Liver (tissue), 9 donors: Measurements from ENCODE around the gene ZC3H8. TPM values are rescaled to one million over a fixed set of nuclear protein-coding genes. Genes with fewer than 3 reads are reported as not detected.

Experiments
- DNase-seq: peaks from one replicate; pipeline ENCODE4 v3.0.0-alpha.2; 2017; ENCODE audit warnings: low spot score
- H3K27ac ChIP-seq, 2 donors: one replicate each; pipeline ENCODE4 v1.7.0; 2013; ENCODE audit warnings: inconsistent platforms in 2 of 2, low read length in 2 of 2, control low read depth in 1 of 2, low read depth in 1 of 2, mild to moderate bottlenecking in 1 of 2
- H3K27me3 ChIP-seq, 4 donors: one replicate each; pipeline versions ENCODE4 v1.6.1 to v1.7.0; 2013; ENCODE audit warnings: low read length in 3 of 4, inconsistent platforms in 1 of 4, mild to moderate bottlenecking in 1 of 4, moderate library complexity in 1 of 4; ENCODE audit not compliant: control insufficient read depth in 4 of 4, insufficient read depth in 4 of 4
- H3K36me3 ChIP-seq, 4 donors: one replicate each; pipeline versions ENCODE4 v1.6.1 to v1.7.0; 2013; ENCODE audit warnings: low read length in 3 of 4, mild to moderate bottlenecking in 3 of 4, low read depth in 1 of 4, moderate library complexity in 1 of 4; ENCODE audit not compliant: control insufficient read depth in 4 of 4, insufficient read depth in 3 of 4
- H3K4me1 ChIP-seq, 4 donors: one replicate each; pipeline versions ENCODE4 v1.6.1 to v1.7.0; 2013; ENCODE audit warnings: low read length in 3 of 4, mild to moderate bottlenecking in 3 of 4, moderate library complexity in 1 of 4; ENCODE audit not compliant: control insufficient read depth in 4 of 4, insufficient read depth in 4 of 4
- H3K4me3 ChIP-seq, 3 donors: one replicate each; pipeline versions ENCODE4 v1.6.1 to v1.7.0; 2013; ENCODE audit warnings: low read length in 3 of 3, control low read depth in 1 of 3, low read depth in 1 of 3, mild to moderate bottlenecking in 1 of 3
- H3K9ac ChIP-seq, 2 donors: one replicate each; pipeline ENCODE4 v1.7.0; 2013; ENCODE audit warnings: low read length in 2 of 2, mild to moderate bottlenecking in 2 of 2, moderate library complexity in 2 of 2, control low read depth in 1 of 2, low read depth in 1 of 2
- H3K9me3 ChIP-seq, 4 donors: one replicate each; pipeline versions ENCODE4 v1.6.1 to v1.7.0; 2013; ENCODE audit warnings: low read length in 3 of 4; ENCODE audit not compliant: control insufficient read depth in 4 of 4
- EGR1 ChIP-seq, 2 donors: IDR thresholded peaks; 2 replicates each; pipeline ENCODE4 v1.6.1; 2016 to 2018; ENCODE audit warnings: antibody characterized with exemption in 2 of 2, low read depth in 2 of 2
- FOXA2 ChIP-seq: IDR thresholded peaks from 2 replicates; pipeline ENCODE4 v1.6.1; 2016; ENCODE audit warnings: antibody characterized with exemption
- GABPA ChIP-seq, 2 donors: IDR thresholded peaks in 1 of 2; conservative IDR thresholded peaks in 1 of 2; 2 replicates each; pipeline ENCODE4 v1.6.1; 2016; ENCODE audit warnings: antibody characterized with exemption in 2 of 2, mild to moderate bottlenecking in 1 of 2, moderate library complexity in 1 of 2
- HNF4A ChIP-seq, 2 donors: conservative IDR thresholded peaks; 2 replicates each; pipeline ENCODE4 v1.6.1; 2016; ENCODE audit warnings: antibody characterized with exemption in 2 of 2, mild to moderate bottlenecking in 2 of 2
- HNF4G ChIP-seq: IDR thresholded peaks from 2 replicates; pipeline ENCODE4 v1.6.1; 2016; ENCODE audit warnings: antibody characterized with exemption
- JUND ChIP-seq, 2 donors: IDR thresholded peaks; 2 replicates each; pipeline ENCODE4 v1.6.1; 2016; ENCODE audit warnings: antibody characterized with exemption in 2 of 2
- NR2F2 ChIP-seq: IDR thresholded peaks from 2 replicates; pipeline ENCODE4 v1.6.1; 2016; ENCODE audit warnings: antibody characterized with exemption
- RAD21 ChIP-seq, 2 donors: IDR thresholded peaks; 2 replicates each; pipeline ENCODE4 v1.6.1; 2016; ENCODE audit warnings: antibody characterized with exemption in 2 of 2, mild to moderate bottlenecking in 2 of 2
- REST ChIP-seq: IDR thresholded peaks from 2 replicates; pipeline ENCODE4 v1.6.1; 2016; ENCODE audit warnings: antibody characterized with exemption, mild to moderate bottlenecking
- RXRA ChIP-seq, 2 donors: IDR thresholded peaks; 2 replicates each; pipeline ENCODE4 v1.6.1; 2017 to 2018; ENCODE audit warnings: antibody characterized with exemption in 2 of 2, mild to moderate bottlenecking in 1 of 2
- TAF1 ChIP-seq: conservative IDR thresholded peaks from 2 replicates; pipeline ENCODE4 v1.6.1; 2016; ENCODE audit warnings: antibody characterized with exemption, mild to moderate bottlenecking
- YY1 ChIP-seq: IDR thresholded peaks from 2 replicates; pipeline ENCODE4 v1.6.1; 2016; ENCODE audit warnings: antibody characterized with exemption, mild to moderate bottlenecking
- ZBTB33 ChIP-seq: IDR thresholded peaks from 2 replicates; pipeline ENCODE4 v1.6.1; 2016; ENCODE audit warnings: antibody characterized with exemption
- WGBS: extraction: QIAGEN DNeasy Blood & Tissue Kit; methylation state at CpG from one replicate; pipeline ENCODE4 v1.1.7; 2013; 5-methylcytosine and 5-hydroxymethylcytosine counted together
- polyA plus RNA-seq, 2 donors: library from polyadenylated mRNA; stranded (reverse) in 1 of 2; unstranded in 1 of 2; fragments of 200-250 nt in 1 of 2; fragments of >200 nt in 1 of 2; fragmentation: Nextera tagmentation in 1 of 2; extraction: Ambion mirVana in 1 of 2; gene quantifications; one replicate each; pipeline versions ENCODE4 v1.2.1 to v1.2.3, GENCODE V29; 2013 to 2015
- total RNA-seq, 2 donors: library from RNA; depleted of rRNA; stranded (reverse); fragments of >200 nt; gene quantifications; one replicate each; pipeline ENCODE4 v1.2.3, GENCODE V29; 2014
- TF ChIP-seq, protein P1 (sequence below): IDR thresholded peaks from 2 replicates; pipeline ENCODE4 v1.6.1; 2016; ENCODE audit warnings: antibody characterized with exemption
- TF ChIP-seq, protein P2 (sequence below): IDR thresholded peaks from 2 replicates; pipeline ENCODE4 v1.6.1; 2016; ENCODE audit warnings: antibody characterized with exemption
- donor health status: healthy.
- donor health status: healthy.
- donor health status: healthy.
- donor health status: healthy.
- donor health status: healthy.

Gene ZC3H8
- total and polyA plus RNA-seq, 4 donors = 2.4 to 8.9 (median 6.5) TPM

GRCh38 chr2:112189001-112189556 lies 65.8 kb downstream of the ZC3H8 start:
- Histone ChIP-seq H3K4me1 (no peaks in the 10 kb centered on the region), H3K9ac (no peak overlapping the region), H3K27ac (no peak overlapping the region), H3K4me3 (no peak overlapping the region), H3K27me3 (no peaks in the 10 kb centered on the region), H3K36me3 (no peaks in the 10 kb centered on the region), H3K9me3 (no peaks in the 10 kb centered on the region)
- WGBS = 97% methylated on average over 3 of the region's 3 CpGs
- TF ChIP-seq, protein P1, sequence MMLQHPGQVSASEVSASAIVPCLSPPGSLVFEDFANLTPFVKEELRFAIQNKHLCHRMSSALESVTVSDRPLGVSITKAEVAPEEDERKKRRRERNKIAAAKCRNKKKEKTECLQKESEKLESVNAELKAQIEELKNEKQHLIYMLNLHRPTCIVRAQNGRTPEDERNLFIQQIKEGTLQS = no peak
- TF ChIP-seq RXRA (IDR thresholded peaks at IDR 0.05) (no peak), NR2F2 (no peak), ZBTB33 (no peak), YY1 (no peak), HNF4A (conservative IDR thresholded peaks at IDR 0.05) (no peak), FOXA2 (no peak), EGR1 (IDR thresholded peaks at IDR 0.05; ENCODE audit: low read depth in 2 of 2) (no peak), HNF4G (no peak), RAD21 (IDR thresholded peaks at IDR 0.05) (no peak), REST (no peak), TAF1 (no peak), JUND (IDR thresholded peaks at IDR 0.05) (no peak)
- TF ChIP-seq, protein P2, sequence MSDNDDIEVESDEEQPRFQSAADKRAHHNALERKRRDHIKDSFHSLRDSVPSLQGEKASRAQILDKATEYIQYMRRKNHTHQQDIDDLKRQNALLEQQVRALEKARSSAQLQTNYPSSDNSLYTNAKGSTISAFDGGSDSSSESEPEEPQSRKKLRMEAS = no peak
- no peak for DNase-seq

DNA sequence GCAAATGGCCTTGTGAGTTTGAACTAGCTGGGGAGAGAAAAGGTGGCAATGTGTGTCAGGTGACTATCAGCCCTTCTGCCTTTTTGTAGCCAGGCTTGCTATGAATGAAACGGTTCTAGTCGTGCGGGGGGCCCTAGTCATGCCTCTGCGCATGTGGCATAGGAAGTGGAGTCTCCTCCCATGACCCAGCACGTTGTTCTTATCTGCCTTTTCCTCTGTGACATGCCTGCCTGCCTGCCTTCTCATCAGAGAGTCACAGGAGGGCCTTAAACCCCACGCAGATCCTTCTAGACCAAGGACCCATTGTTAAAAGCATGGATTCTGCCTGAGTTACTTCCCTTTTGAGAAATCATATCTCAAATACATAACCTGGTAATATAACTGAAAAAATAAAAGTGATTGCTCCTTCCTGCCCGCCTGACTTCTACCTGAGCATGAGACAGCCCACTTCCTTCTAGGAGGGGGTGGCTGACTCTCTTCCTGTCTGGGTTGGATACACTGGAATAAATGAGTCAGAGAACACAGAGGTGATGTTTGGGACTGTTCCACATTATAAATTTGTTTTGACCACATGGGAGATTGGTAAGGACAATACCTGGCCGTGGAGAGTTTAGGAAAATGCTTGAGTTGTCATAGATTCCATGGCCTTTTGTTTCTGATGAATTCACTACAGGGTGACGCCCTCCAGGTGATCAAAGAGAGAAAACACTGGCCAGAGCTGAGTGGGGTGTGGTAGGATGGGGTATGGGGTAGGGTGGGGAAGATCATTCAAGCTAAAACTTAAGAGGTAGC lies 66.8 kb downstream of the ZC3H8 start:
- H3K36me3 ChIP-seq = no peaks in the 10 kb centered on the region
- no peaks in the 10 kb centered on the region for H3K27me3 ChIP-seq
- no peaks in the 10 kb centered on the region for H3K9me3 ChIP-seq
- WGBS = 78% methylated on average over 9 of the region's 9 CpGs
- no peak for TF ChIP-seq GABPA (IDR thresholded peaks at IDR 0.05 in 1 of 2, conservative IDR thresholded peaks at IDR 0.05 in 1 of 2)
- TF ChIP-seq NR2F2 = no peak
- TF ChIP-seq, protein P2 = no peak
- no peak for TF ChIP-seq ZBTB33
- TF ChIP-seq JUND (IDR thresholded peaks at IDR 0.05) = peak in 1 of 2 donors; percentile 48
- no peak overlapping the region for H3K27ac ChIP-seq
- DNase-seq = no peak
- no peak overlapping the region for H3K4me3 ChIP-seq
- no peaks in the 10 kb centered on the region for H3K4me1 ChIP-seq
- H3K9ac ChIP-seq = no peak overlapping the region
